Keratinocyte (primary cell): ENCODE results near the gene KDM4B. TPM values are rescaled to one million over a fixed set of nuclear protein-coding genes. Genes with fewer than 3 reads are reported as not detected.

Experiments
- DNase-seq: peaks from one replicate; pipeline ENCODE4 v3.0.0-alpha.2; 2011; ENCODE audit warnings: low read depth, missing footprints, low spot score
- FAIRE-seq: peaks from 2 replicates; lab custom pipeline; 2011; peaks lifted over from hg19 to GRCh38; lab: Jason Lieb, UNC
- H2AFZ ChIP-seq: 2 replicates; pipeline ENCODE4 v1.6.0; 2012; ENCODE audit warnings: low read length, control low read depth, inconsistent platforms; ENCODE audit not compliant: control insufficient read depth
- H3K27ac ChIP-seq: 2 replicates; pipeline ENCODE4 v1.5.1; 2011; ENCODE audit warnings: low read length; ENCODE audit not compliant: control insufficient read depth, insufficient read depth
- H3K27me3 ChIP-seq: 3 replicates; pipeline ENCODE4 v1.6.0; 2011; ENCODE audit warnings: low read length; ENCODE audit not compliant: control insufficient read depth, insufficient read depth; ENCODE audit errors: extremely low read depth
- H3K36me3 ChIP-seq, 2 experiments: 2 replicates in 1 of 2; 3 replicates in 1 of 2; pipeline ENCODE4 v1.5.1; 2011; ENCODE audit warnings: low read length in 2 of 2, mild to moderate bottlenecking in 1 of 2; ENCODE audit not compliant: control insufficient read depth in 2 of 2, insufficient read depth in 2 of 2; ENCODE audit errors: extremely low read depth in 1 of 2
- H3K4me1 ChIP-seq: 3 replicates; pipeline ENCODE4 v1.5.1; 2011; ENCODE audit warnings: low read length; ENCODE audit not compliant: control insufficient read depth, insufficient read depth; ENCODE audit errors: extremely low read depth
- H3K4me2 ChIP-seq: 3 replicates; pipeline ENCODE4 v1.6.0; 2011; ENCODE audit warnings: low read depth, low read length; ENCODE audit not compliant: control insufficient read depth, insufficient read depth; ENCODE audit errors: extremely low read depth
- H3K4me3 ChIP-seq, 3 experiments: fragments of 200-600 bp in 1 of 3; sonication (generic) in 1 of 3; 2 replicates in 2 of 3; 3 replicates in 1 of 3; pipeline ENCODE4 v1.5.1; 2011 to 2016; ENCODE audit warnings: low read length in 3 of 3, mild to moderate bottlenecking in 3 of 3, control low read depth in 2 of 3, inconsistent platforms in 1 of 3, low read depth in 1 of 3, mixed read lengths in 1 of 3, mixed run types in 1 of 3, moderate library complexity in 1 of 3; ENCODE audit not compliant: control insufficient read depth in 2 of 3, insufficient read depth in 2 of 3; ENCODE audit errors: extremely low read depth in 1 of 3
- H3K79me2 ChIP-seq: 2 replicates; pipeline ENCODE4 v1.6.0; 2012; ENCODE audit warnings: low read length; ENCODE audit not compliant: control insufficient read depth, insufficient read depth
- H3K9ac ChIP-seq: 3 replicates; pipeline ENCODE4 v1.6.0; 2011; ENCODE audit warnings: low read length; ENCODE audit not compliant: control insufficient read depth, insufficient read depth; ENCODE audit errors: extremely low read depth
- H3K9me1 ChIP-seq: 3 replicates; pipeline ENCODE4 v1.6.0; 2011; ENCODE audit warnings: low read length; ENCODE audit not compliant: control insufficient read depth, insufficient read depth; ENCODE audit errors: extremely low read depth
- H3K9me3 ChIP-seq: 2 replicates; pipeline ENCODE4 v1.5.1; 2012; ENCODE audit warnings: low read depth, low read length; ENCODE audit not compliant: control insufficient read depth
- H4K20me1 ChIP-seq: 3 replicates; pipeline ENCODE4 v1.6.0; 2011; ENCODE audit warnings: low read length; ENCODE audit not compliant: control insufficient read depth, insufficient read depth; ENCODE audit errors: extremely low read depth
- EZH2 ChIP-seq: IDR thresholded peaks from one replicate; pipeline ENCODE4 v1.6.1; 2012; ENCODE audit warnings: inconsistent platforms, mild to moderate bottlenecking, low read length, moderate library complexity
- dilution Hi-C: fragments of 300-500 bp; cut with MboI; formaldehyde crosslinking; loops from one replicate; pipeline ENCODE4 v1.7.0; 2020; ENCODE audit warnings: low sequenced_read_pairs; ENCODE audit not compliant: extremely low pct_ligation_motif_present
- polyA plus RNA-seq, 5 experiments: library from polyadenylated mRNA; depleted of rRNA in 3 of 5; stranded (reverse) in 3 of 5; stranded (forward) in 1 of 5; unstranded in 1 of 5; fragments of >200 nt; gene quantifications; 1 replicate in 1 of 5; 2 replicates in 3 of 5; 3 replicates in 1 of 5; pipeline versions ENCODE4 v1.2.1 to v1.2.3, GENCODE V29; 2011 to 2012; ENCODE audit warnings: missing spikeins in 2 of 5, low read depth in 1 of 5, low replicate concordance in 1 of 5
- TF ChIP-seq, protein P1 (sequence below), 3 experiments: IDR thresholded peaks in 1 of 3; conservative IDR thresholded peaks in 1 of 3; optimal IDR thresholded peaks in 1 of 3; 2 replicates in 2 of 3; 3 replicates in 1 of 3; pipeline versions ENCODE3 to v1.5.1; 2011; ENCODE audit warnings: low read length in 3 of 3, mild to moderate bottlenecking in 3 of 3, moderate library complexity in 2 of 3, control low read depth in 1 of 3, inconsistent platforms in 1 of 3; ENCODE audit not compliant: insufficient read depth in 2 of 3; ENCODE audit errors: extremely low read depth in 1 of 3

Gene KDM4B
- polyA plus RNA-seq, 1 donor (not counting 4 experiments of a cell fraction or from before 2014, with no cell fraction given) = 6.2 TPM

DNA sequence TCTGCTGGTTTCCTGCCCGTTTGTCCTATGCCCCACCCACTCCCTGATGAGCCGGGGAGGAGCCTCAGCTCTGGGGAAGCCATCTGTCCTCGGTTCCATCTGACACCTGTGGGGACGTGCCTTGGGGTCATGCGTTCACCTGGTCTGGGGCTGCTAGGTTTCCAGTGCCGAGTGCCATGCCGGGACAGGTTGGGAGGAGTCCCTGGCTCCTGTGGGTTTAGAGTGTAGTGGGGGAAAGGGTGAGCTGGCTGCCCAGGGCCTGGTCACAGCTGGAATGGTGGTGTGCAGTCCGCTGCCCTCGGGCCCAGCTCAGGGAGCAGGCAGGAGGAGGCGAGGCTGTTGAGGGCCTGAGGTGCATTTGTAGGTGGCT, 2.5 kb downstream of the KDM4B start:
- H3K27me3 ChIP-seq = no peaks in the 10 kb centered on the region
- H3K9me3 ChIP-seq = no peaks in the 10 kb centered on the region
- DNase-seq (no peak), FAIRE-seq (no peak)
- peaks cover 10% of the 10 kb centered on the region for H4K20me1 ChIP-seq
- TF ChIP-seq, protein P1, sequence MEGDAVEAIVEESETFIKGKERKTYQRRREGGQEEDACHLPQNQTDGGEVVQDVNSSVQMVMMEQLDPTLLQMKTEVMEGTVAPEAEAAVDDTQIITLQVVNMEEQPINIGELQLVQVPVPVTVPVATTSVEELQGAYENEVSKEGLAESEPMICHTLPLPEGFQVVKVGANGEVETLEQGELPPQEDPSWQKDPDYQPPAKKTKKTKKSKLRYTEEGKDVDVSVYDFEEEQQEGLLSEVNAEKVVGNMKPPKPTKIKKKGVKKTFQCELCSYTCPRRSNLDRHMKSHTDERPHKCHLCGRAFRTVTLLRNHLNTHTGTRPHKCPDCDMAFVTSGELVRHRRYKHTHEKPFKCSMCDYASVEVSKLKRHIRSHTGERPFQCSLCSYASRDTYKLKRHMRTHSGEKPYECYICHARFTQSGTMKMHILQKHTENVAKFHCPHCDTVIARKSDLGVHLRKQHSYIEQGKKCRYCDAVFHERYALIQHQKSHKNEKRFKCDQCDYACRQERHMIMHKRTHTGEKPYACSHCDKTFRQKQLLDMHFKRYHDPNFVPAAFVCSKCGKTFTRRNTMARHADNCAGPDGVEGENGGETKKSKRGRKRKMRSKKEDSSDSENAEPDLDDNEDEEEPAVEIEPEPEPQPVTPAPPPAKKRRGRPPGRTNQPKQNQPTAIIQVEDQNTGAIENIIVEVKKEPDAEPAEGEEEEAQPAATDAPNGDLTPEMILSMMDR (optimal IDR thresholded peaks at IDR 0.05 in 1 of 3, IDR thresholded peaks at IDR 0.05 in 1 of 3, conservative IDR thresholded peaks at IDR 0.05 in 1 of 3; ENCODE audit: extremely low read depth in 1 of 3, insufficient read depth in 2 of 3, low read length in 3 of 3) = no peak
- TF ChIP-seq EZH2 = no peak
- no peak overlapping the region for H2AFZ ChIP-seq
- peak overlapping the region; percentile 75 for H3K9ac ChIP-seq
- peaks cover 58% of the 10 kb centered on the region for H3K79me2 ChIP-seq
- peaks cover 5% of the 10 kb centered on the region for H3K9me1 ChIP-seq
- H3K4me2 ChIP-seq = peak overlapping the region; percentile 100
- peak overlapping the region; percentile 73 to 90 (median 85) for H3K4me3 ChIP-seq
- peak overlapping the region; percentile 62 for H3K27ac ChIP-seq
- peaks cover 49% of the 10 kb centered on the region for H3K4me1 ChIP-seq
- dilution Hi-C loops = no loop called here
- no peaks in the 10 kb centered on the region for H3K36me3 ChIP-seq

DNA sequence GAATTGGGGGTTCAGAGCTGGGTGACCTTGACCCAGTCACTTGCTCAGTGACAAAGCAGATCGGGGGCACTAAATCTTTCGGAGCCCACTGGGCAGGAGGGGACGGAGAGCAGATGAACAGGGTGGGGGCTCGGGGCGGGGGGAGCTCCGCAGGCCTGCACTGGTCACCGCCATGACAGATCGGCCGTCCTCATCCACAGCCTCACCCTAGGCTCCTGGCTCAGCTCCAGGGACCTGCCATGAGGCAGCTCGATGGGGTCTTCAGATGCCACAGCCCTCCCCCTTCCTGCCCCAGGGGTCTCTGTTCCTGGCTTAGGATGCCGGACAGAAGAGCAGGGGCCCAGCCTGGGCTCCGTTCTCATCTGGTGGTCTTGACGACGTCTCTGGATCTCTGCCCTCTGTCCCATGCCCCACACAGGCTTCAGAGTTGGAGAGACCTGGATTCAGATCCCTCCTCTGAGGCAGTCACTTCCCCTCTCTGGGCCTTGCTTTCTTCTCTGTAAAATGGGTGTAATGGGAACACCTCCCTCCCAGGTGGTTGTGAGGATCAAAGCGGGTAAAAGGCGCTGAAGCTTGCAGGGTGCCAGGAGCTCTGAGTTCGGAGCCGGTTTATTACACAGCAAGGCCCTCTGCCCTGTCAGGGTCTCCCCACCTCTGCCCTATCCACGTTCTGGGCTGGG, 3.0 kb downstream of the KDM4B start:
- Histone ChIP-seq H4K20me1 (peaks cover 10% of the 10 kb centered on the region), H2AFZ (no peak overlapping the region), H3K4me2 (peak overlapping the region; percentile 100), H3K27me3 (no peaks in the 10 kb centered on the region), H3K36me3 (no peaks in the 10 kb centered on the region), H3K9ac (no peak overlapping the region), H3K4me1 (peaks cover 55% of the 10 kb centered on the region), H3K9me1 (peaks cover 5% of the 10 kb centered on the region), H3K4me3 (peak overlapping the region; percentile 73 to 90 (median 85)), H3K79me2 (peaks cover 59% of the 10 kb centered on the region), H3K9me3 (no peaks in the 10 kb centered on the region), H3K27ac (no peak overlapping the region)
- no peak for TF ChIP-seq EZH2
- TF ChIP-seq, protein P1 (optimal IDR thresholded peaks at IDR 0.05 in 1 of 3, IDR thresholded peaks at IDR 0.05 in 1 of 3, conservative IDR thresholded peaks at IDR 0.05 in 1 of 3; ENCODE audit: extremely low read depth in 1 of 3, insufficient read depth in 2 of 3, low read length in 3 of 3) = no peak
- no peak for DNase-seq
- no peak for FAIRE-seq
- dilution Hi-C loops = no loop called here
